Muscle of back (tissue), 11 donors: ENCODE results near the gene SH2D2A. TPM values are rescaled to one million over a fixed set of nuclear protein-coding genes. Genes with fewer than 3 reads are reported as not detected.
A peak's percentile ranks its signal among the peaks of the same experiment; 100 is the strongest.

Experiments used
- DNase-seq, 3 donors: peaks; one replicate each; pipeline versions ENCODE4 v3.0.0 to v3.0.0-alpha.2; 2013
- polyA plus RNA-seq, 10 donors: library from polyadenylated mRNA; unstranded; fragments of 120-200 nt; gene quantifications; one replicate each; pipeline ENCODE4 v1.2.1, GENCODE V29; 2013; ENCODE audit not compliant: insufficient read length in 10 of 10

The SH2D2A gene
- polyA plus RNA-seq, 10 donors: 0.24 to 1.8 (median 0.67) TPM

- DNase-seq: peak in 1 of 3 donors; percentile 44
These were observed 32.0 kb upstream of the SH2D2A start for GRCh38 chr1:156848461-156849150.

GRCh38 chr1:156847591-156848460 is 31.2 kb upstream of the SH2D2A start:
- DNase-seq: no peak

DNA sequence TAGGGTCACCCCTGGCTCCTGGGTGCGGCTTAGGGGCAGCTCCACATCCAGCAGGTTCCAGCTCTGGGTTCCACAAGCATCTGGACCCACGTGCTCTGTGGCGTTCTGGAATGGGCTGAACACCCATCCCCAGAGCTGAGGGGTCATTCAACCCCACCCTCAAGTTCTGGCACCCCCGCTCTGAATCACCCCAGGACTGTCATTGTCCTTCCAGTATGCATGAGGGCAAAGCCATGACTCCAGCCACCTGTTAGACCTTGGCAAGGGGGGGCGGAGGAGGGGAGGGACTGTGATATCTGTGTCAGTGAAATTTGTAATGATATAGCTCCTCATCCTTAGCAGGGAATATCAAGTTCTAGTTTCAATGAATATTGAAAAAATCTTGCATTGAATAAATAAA is 30.0 kb upstream of the SH2D2A start:
- no peak for DNase-seq

GRCh38 chr1:156845953-156846545 is 29.4 kb upstream of the SH2D2A start:
- DNase-seq: no peak

GRCh38 chr1:156845055-156845952 is 28.7 kb upstream of the SH2D2A start:
- peak in 1 of 3 donors; percentile 26 for DNase-seq

DNA sequence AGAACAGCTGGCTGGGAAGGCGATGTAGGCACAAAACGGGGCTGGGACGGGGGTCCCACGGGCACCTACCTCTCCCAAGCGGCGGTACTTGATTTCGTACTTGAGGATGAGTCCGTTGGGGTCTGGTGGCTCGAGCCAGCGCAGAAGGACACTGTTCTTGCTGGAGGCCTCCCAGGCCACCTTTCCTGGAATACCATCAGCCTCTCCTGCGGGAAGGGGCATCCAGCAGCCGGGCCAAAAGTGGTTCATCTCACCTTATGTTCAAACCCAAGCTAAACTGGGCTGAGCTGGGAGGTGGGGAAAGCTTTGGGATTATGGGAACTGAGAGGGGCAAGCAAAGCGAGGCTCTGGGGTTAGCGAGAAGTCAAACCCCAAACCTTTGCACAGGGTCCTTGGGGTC is 28.0 kb upstream of the SH2D2A start:
- no peak for DNase-seq

GRCh38 chr1:156844102-156844501 is 27.5 kb upstream of the SH2D2A start:
- no peak for DNase-seq

GRCh38 chr1:156842618-156843300 is 26.1 kb upstream of the SH2D2A start:
- DNase-seq: no peak

GRCh38 chr1:156841295-156841855 is 24.7 kb upstream of the SH2D2A start:
- no peak for DNase-seq

GRCh38 chr1:156840898-156841279 is 24.2 kb upstream of the SH2D2A start:
- DNase-seq: no peak

- no peak for DNase-seq
These were observed 23.7 kb upstream of the SH2D2A start for GRCh38 chr1:156840186-156840897.

GRCh38 chr1:156839426-156840109 is 22.9 kb upstream of the SH2D2A start:
- DNase-seq: no peak

- peak in 1 of 3 donors; percentile 39 for DNase-seq
These were observed 22.3 kb upstream of the SH2D2A start for GRCh38 chr1:156838972-156839371.

DNA sequence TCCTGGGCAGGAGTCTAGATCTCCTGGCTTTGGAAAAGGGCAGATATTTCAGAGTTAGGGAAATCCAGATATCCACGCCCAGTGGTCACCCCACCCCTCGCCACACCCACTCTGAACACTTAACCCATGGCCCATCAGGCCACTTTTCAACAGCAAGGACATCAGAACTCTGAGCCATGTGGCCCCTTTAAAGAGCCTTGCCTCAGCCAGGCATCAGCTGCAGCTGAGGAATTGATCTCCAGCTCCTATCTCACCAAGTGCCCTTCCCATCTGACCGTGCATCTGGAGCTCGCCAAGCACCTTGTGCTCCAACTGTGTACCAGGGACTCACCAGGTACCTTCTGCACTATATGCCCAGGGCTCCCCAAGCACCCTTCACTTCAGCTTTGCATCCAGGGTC is 20.2 kb upstream of the SH2D2A start:
- no peak for DNase-seq

GRCh38 chr1:156836041-156836654 is 19.5 kb upstream of the SH2D2A start:
- DNase-seq: no peak

DNA sequence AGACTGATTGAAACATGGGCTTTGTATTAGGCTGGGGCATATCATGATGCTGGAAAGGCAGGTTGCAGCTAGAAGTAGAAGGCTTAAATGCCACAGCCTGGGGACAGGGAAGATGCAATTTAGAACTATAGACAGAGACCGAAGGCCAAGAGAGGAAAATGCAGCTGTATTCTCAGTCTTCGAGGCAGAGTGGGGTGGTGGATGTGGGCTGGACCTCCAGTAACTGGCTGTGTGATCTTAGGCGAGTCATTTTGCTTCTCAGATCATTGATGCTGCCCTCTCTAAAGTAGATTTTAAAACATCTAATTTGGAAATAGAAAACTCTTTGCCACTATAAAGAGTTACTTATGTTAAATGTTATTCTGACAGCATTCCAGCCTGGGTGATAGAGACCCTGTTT is 17.7 kb upstream of the SH2D2A start:
- DNase-seq: no peak

GRCh38 chr1:156833603-156834002 is 17.0 kb upstream of the SH2D2A start:
- DNase-seq: no peak

DNA sequence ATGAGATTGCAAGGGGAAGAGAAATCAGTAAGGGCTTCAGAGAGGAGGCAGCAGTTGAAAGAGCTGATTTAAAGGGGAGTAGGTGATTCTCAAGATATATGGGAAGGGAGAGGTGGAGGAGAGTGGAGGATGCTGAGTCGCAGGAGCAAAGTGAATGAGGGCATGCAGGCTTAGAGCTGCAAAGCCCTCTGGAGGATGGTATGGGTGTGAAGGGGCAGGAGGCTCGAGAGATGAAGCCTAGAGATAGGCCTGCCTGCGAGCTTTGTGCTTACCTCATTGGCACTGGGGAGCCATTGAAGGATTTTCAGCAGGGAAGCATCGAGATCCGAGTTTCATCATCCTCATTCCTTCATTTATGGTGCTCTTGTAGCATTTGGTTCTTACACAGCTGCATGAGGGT is 15.8 kb upstream of the SH2D2A start:
- DNase-seq: no peak
